Type B pancreatic cell (in vitro differentiated cells): ENCODE measurements around the gene SFXN5. TPM values are rescaled to one million over a fixed set of nuclear protein-coding genes. Genes with fewer than 3 reads are reported as not detected.

ENCODE experiments used
- DNase-seq: peaks from one replicate; pipeline ENCODE4 v3.0.0; 2021; ENCODE audit warnings: mixed read lengths; ENCODE audit not compliant: unreplicated experiment; ENCODE audit errors: extremely low spot score
- H3K27ac Mint-ChIP-seq: 2 replicates; pipeline ENCODE4 v1.8.0; 2021; ENCODE audit warnings: mild to moderate bottlenecking, mixed read lengths
- H3K27me3 Mint-ChIP-seq: 2 replicates; pipeline ENCODE4 v1.8.0; 2021; ENCODE audit warnings: mixed read lengths
- H3K36me3 Mint-ChIP-seq: 2 replicates; pipeline ENCODE4 v1.8.0; 2021; ENCODE audit warnings: mixed read lengths
- H3K4me1 Mint-ChIP-seq: one replicate; pipeline ENCODE4 v1.8.0; 2021; ENCODE audit warnings: mixed read lengths; ENCODE audit not compliant: unreplicated experiment
- H3K4me3 Mint-ChIP-seq: 2 replicates; pipeline ENCODE4 v1.8.0; 2021; ENCODE audit warnings: mild to moderate bottlenecking, mixed read lengths
- H3K9me3 Mint-ChIP-seq: 2 replicates; pipeline ENCODE4 v1.8.0; 2021; ENCODE audit warnings: mixed read lengths
- total RNA-seq: library from RNA; stranded (reverse); gene quantifications from 2 replicates; pipeline ENCODE4 v1.2.1, GENCODE V29; 2021; ENCODE audit warnings: low replicate concordance
- TF ChIP-seq, protein P1 (sequence below): fragments of 200-600 bp; sonication (generic); conservative IDR thresholded peaks from 2 replicates; pipeline ENCODE4 v1.5.0; 2021; ENCODE audit warnings: antibody characterized with exemption, mild to moderate bottlenecking

Gene SFXN5
- total RNA-seq, 1 donor from 2014 or later: 27.3 TPM

DNA sequence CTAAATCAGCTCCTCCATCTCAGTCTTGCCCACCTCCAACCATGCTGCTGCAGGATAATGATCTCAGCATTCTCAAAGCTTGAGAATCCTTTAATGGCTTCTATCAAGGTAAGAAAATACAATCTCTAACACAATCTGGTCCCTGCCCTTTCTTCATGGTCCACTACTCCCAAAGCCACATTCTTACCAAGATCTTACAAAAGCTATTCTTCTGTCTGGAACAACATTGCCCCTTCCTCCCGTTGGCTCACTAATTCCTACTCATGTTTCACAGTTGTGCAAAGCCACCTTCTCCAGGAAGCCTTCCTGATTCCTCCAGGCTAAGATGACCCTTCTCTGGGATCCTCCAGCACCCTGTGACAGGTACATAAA is 5.9 kb upstream of the SFXN5 start:
- Mint-ChIP-seq H3K36me3 (peaks cover 3% of the 10 kb centered on the region), H3K27ac (no peak overlapping the region), H3K27me3 (no peaks in the 10 kb centered on the region), H3K4me3 (no peak overlapping the region), H3K9me3 (no peaks in the 10 kb centered on the region), H3K4me1 (no peaks in the 10 kb centered on the region)
- TF ChIP-seq, protein P1, sequence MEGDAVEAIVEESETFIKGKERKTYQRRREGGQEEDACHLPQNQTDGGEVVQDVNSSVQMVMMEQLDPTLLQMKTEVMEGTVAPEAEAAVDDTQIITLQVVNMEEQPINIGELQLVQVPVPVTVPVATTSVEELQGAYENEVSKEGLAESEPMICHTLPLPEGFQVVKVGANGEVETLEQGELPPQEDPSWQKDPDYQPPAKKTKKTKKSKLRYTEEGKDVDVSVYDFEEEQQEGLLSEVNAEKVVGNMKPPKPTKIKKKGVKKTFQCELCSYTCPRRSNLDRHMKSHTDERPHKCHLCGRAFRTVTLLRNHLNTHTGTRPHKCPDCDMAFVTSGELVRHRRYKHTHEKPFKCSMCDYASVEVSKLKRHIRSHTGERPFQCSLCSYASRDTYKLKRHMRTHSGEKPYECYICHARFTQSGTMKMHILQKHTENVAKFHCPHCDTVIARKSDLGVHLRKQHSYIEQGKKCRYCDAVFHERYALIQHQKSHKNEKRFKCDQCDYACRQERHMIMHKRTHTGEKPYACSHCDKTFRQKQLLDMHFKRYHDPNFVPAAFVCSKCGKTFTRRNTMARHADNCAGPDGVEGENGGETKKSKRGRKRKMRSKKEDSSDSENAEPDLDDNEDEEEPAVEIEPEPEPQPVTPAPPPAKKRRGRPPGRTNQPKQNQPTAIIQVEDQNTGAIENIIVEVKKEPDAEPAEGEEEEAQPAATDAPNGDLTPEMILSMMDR: no peak
- no peak for DNase-seq

DNA sequence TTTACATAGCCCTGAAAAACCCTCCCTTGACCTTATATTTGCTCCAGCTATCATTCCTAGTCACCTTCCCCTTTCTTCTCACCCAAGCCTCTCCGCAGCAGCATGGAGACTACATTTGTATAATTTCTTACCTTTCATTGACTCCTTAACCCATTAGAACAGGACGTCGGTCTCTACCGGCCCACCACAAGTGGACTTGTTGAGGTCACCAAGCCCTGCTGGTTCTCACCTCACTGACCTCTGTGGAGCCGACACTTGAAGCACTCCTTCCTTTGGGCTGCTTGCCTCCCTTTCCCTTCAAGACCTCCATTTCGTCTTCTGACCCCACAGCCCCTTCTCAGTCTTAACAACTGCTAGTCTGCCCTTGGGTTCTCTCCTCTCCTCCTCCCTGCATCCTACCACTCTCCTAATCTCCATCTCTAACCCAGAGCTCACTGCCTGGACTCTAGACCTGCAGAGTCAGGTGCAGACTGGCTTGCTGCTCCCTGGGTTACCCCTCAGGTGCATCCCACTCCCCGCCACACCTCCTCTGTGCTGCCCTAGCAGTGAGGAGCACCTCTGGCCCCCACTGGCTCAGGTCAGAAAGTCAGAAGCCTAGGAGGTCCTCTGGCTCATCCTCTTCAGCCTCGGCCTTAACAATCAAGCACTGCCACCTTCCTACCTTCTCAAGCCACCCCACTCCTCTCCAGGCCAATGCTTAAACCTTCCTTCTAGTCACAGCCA is 5.3 kb upstream of the SFXN5 start:
- Mint-ChIP-seq H3K27me3 (no peaks in the 10 kb centered on the region), H3K9me3 (no peaks in the 10 kb centered on the region), H3K36me3 (peaks cover 3% of the 10 kb centered on the region), H3K4me3 (no peak overlapping the region), H3K4me1 (peaks cover 5% of the 10 kb centered on the region), H3K27ac (peak overlapping the region; percentile 21)
- no peak for DNase-seq
- TF ChIP-seq, protein P1: no peak

DNA sequence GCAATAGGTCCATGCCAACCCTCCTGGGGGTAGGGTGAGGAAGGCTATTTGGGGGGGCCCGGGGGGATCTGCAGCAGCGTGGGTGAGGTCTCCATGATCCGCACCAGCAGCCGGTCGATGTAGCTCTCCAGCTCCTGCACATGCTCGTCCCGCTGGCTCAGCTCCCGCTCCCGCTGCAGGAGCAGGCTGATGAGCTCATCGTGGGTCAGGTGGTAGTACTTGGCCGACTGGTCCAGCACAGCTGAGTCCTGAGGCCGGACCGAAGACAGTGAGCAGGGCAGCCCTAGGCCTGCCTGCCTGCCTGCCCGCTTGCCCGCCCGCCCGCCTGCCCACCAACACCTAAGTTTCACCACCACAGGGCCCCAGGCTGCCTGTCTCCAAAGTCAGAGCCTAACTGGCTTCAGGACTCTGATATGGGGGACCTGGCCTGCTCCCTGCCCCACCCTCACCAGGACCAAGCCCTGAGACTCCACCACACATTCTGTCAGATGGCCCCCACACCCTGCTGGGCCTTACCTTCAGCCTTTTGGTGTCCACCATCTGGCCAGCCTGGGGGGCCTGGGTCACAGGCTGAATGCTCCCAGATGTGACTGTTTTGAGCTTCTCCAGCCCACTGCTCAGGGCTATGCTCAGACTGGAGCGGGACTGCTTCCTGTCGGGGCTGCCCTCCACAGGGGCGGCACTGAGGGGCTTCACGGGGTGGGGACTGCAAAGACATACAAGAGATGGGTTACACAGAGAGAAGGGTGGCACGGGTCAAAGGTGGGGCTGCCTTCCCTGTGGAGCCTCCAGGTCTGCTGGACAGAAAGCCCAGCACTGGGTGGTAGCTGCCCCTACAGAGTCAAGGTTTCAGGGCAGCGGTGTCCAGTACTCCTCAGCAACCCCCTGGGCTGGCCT is 4.2 kb upstream of the SFXN5 start:
- no peaks in the 10 kb centered on the region for H3K9me3 Mint-ChIP-seq
- no peak overlapping the region for H3K27ac Mint-ChIP-seq
- no peak for DNase-seq
- H3K4me1 Mint-ChIP-seq: peaks cover 6% of the 10 kb centered on the region
- no peaks in the 10 kb centered on the region for H3K27me3 Mint-ChIP-seq
- no peak overlapping the region for H3K4me3 Mint-ChIP-seq
- TF ChIP-seq, protein P1: no peak
- H3K36me3 Mint-ChIP-seq: peaks cover 3% of the 10 kb centered on the region

DNA sequence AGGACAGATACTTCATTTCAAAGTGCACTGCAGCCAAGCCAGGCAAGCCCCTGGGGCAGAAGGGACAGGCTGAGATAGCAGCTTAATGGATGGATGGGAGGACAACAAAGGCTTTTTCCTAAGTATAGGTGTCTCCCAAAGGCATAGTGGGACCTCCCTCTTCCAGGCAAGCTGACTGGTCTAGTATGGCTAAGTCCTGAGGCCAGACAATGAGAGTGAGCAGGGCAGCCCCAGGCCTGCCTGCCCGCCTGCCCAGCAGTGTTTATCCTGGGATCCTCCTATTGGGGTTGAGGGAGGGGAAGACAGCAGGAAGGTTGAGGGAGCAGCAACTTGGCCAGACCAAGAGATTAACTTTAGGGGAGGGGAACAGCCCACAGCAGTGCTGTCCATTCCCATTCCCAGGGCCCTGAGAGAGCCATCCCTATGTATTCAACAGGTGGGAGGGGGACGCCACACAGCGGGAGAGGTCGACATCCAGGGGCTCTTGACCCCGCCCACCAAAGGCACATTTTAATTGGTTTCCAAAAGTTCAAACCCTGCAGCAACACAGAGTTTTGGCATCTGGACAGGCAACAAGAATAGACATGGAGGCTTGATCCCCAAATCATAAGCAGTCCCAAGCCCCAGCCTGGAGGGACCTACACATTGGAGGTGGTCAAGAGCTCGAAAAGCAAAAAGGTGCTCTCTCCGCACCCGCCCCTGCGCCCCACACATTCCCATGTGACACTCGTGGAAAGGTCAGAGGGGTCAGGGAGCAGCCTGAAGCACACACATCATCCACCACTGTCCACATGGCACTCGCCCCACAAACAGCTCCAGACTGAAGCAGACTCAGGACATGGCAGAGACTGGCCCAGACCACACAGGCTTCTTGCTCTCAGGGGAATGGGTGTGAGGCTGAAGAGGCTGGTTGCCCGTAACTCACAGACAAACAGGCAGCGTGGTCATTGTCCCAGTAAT is 2.9 kb upstream of the SFXN5 start:
- TF ChIP-seq, protein P1: no peak
- no peak for DNase-seq
- H3K4me1 Mint-ChIP-seq: peaks cover 14% of the 10 kb centered on the region

DNA sequence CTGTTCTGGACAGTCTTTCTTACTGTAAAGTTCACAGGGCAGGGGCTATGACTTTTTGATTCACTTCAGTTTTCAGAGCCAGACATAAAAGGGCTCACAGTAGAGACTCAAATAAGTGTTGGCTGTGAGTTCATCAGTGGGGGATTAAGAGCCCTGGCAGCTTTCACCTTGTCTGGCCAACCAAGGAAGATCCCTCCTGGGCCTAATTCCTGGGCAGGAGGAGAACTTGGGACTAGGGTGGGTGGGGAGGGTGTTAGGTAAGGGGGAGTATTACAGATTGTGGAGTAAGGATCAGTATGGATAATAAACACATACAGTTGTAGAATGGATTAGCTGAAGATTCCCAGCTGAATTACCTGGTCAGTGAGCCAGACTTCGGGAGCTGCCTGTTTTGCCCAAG is 904 bp upstream of the SFXN5 start:
- peaks cover 25% of the 10 kb centered on the region for H3K4me1 Mint-ChIP-seq
- H3K27me3 Mint-ChIP-seq: no peaks in the 10 kb centered on the region
- peak overlapping the region; percentile 93 for H3K27ac Mint-ChIP-seq
- H3K4me3 Mint-ChIP-seq: peak overlapping the region; percentile 86
- peaks cover 3% of the 10 kb centered on the region for H3K36me3 Mint-ChIP-seq
- H3K9me3 Mint-ChIP-seq: no peaks in the 10 kb centered on the region
- no peak for DNase-seq
- TF ChIP-seq, protein P1: no peak

More for the DNA sequence above, 2.9 kb upstream of the SFXN5 start:
- Mint-ChIP-seq H3K27ac (no peak overlapping the region), H3K27me3 (no peaks in the 10 kb centered on the region), H3K9me3 (no peaks in the 10 kb centered on the region), H3K36me3 (peaks cover 3% of the 10 kb centered on the region), H3K4me3 (peak overlapping the region; percentile 9)
